NCI-H146 treated with DMSO at 0.1 percent for 48 hours (cell line): Measurements from ENCODE around the gene SHC2.

Experiments used
- DNase-seq: peaks from one replicate; lab custom pipeline; 2025; ENCODE audit not compliant: unreplicated experiment; lab: John Stamatoyannopoulos, UW

Gene SHC2

DNA sequence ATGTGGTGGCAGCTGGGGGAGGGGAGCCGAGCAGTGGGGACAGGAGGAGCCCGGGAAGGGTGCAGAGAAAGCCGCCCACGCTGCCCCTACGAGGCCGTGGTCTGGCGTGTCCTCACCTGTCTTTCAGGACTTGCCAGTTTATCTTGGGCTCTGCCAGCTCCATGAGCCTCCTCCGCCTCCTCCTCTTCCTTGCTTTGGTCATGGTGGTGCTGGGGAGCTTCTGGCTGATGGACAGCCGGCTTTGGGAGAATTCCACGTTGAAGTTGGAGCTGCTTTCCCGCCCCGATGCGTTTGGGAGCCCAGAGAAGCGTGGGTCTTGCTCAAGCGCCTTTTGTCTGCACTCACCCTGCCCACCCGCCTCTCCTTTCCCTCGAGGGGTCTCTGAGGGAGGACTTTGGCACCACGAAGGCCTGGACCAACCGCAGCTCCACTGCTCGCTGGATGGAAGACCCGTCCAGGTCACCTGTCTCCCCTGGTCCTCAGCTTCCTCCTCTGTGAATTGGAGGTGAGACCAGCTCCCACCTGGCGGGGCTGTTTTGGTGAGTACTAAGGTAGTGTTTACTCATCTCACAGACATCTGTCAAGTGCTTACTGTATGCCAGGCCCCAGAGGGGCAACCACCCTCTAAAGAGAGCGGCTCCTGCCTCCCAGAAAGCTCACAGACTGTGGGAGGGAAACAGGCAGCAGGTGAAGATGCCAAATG lies 86.5 kb downstream of the SHC2 start:
- DNase-seq = no peak

DNA sequence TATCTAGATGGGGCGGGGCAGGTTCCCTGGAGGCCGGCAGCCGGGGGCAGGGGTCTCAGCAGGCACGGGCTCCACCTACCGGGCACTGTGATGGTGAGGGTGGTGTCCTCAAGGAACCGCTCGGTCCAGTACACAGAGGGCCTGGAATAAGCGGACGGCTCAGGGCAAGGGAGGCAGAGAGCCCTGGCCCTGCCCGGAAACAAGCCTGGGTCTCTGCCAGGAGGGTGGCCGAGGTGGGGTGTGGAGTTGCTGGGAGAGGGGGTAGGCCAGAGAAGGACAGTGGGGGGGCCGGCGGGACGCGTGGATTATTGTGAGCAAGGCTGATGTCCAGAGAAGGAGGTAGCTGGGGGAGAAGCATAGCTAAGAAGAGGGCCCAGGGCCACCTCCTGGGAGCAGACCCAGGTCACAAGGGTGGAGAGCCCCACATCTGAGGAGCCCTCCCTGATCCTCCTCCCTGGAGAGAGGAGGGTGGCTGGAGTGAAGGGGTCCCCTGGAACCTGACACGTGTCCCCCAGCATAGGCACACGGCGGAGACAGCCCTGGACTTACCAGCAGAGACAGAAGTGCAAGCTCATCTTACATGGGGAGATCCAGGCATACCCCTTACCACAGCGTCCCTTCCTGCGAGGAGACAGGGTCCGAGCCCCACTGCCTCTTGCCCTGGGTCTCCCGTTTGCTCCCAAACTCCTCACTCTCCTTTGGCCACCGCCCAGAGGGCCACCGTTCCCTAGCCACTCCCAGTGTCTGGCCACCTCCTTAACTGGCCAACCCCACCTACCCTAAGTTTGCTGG lies 87.2 kb downstream of the SHC2 start:
- no peak for DNase-seq

DNA sequence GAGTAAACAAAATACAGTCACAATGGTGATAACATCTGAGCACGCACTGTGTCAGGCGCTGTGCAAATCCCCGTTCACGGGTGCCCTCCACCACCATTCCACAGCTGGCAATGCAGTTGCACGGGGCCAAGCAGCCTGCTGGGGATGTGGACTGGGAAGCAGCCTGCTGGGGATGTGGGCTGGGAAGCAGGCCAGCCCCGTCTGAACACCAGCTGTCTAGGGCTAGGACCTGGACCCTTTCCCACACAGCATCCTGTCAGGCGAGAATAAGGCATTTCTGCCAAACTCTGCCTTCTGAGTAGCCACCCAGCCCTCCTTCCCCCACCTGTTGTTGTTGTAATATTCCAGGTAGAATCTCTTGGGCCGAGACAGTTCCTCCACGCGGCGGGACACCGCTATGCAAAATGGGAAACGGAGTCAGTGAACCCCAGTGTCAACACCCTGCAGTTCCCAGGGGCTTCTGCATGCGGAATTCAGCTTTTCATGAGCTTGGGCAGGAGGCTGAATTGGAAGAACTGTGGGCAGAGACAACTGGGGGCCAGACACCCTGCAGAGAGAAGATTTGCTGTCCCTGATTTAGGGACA lies 88.4 kb downstream of the SHC2 start:
- no peak for DNase-seq

DNA sequence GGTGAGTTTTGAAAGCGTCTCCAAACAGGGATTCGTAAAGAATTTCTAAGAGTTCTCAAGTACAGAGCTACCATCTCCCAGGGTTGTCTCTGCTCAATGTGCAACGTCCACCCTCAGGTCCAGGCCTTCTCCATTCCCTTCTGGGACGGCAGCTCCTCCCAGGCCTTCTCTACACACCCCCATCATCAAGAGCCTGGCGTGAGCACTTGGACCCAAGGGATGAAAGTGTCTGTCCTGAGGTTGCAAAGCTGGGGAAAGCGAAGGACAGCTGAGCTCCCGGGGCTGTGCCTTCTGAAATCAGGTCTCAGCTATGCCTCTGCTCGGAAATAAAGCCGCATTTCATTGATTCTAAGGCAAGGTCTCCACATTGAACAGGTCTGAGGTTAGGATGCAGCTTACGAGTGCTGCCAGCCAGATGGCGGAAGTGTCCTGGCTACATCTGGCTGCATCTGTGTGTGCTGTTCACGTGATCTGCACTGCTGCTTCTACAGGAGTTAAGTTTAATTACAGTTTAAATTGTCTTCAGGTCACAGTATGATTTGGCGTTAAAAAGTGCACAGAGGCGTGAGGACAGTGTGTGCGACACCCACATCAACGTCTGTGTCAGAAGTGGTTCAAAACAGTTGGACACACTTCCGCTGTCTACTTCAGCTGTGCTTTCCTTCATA lies 89.2 kb downstream of the SHC2 start:
- no peak for DNase-seq

GRCh38 chr19:370641-371330 lies 90.0 kb downstream of the SHC2 start:
- DNase-seq = no peak

DNA sequence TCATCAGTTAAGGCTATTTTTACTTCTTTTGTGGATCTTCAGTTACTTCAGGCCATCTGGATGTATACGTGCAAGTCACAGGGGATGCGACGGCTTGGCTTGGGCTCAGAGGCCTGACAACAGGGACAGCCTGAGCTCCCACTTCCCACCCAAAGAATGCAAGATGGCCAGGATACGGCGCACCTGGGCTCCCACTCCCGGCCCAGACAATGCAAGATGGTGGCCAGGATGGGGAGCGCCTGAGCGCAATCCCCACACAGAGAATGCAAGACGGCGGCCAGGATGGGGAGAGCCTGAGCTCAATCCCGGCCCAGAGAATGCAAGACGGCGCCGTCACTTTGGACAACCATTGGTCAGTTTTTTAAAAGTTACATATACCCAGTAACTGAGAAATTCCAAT lies 91.0 kb downstream of the SHC2 start:
- DNase-seq = no peak

- DNase-seq = no peak
Measured at GRCh38 chr19:369256-369655, 91.6 kb downstream of the SHC2 start.

- no peak for DNase-seq
Measured at GRCh38 chr19:368630-369024, 92.2 kb downstream of the SHC2 start.

DNA sequence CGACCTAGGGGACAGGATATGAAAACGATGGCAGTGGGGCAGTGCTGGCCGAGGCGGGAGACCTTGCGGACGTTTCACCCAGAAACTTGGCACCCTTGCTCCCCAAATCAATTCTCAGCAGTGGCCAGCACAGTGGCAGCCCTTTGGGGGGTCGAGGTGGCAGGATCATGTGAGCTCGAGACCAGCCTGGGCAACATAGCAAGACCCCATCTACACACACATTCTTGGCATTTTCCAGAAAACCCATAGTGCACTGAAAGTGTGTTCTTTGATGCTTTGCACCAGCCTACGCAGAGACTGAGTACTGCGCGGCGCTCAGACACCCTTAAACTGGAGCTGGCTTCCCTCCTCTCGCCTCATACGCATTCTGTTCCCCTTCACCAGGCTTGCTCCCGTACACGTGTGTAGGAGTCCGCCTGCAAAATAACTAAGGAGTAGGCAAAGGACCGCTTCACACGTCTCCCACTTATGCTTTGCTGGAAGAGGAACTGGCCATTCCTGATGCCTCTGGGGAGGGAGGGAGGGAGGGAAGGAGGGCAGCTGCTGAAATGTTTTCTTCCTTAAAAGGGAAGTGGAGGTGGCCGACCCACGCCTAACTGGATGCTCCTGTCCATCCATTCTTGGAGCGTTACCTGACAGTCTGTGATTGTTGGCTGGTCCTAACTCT lies 92.7 kb downstream of the SHC2 start:
- DNase-seq = no peak

DNA sequence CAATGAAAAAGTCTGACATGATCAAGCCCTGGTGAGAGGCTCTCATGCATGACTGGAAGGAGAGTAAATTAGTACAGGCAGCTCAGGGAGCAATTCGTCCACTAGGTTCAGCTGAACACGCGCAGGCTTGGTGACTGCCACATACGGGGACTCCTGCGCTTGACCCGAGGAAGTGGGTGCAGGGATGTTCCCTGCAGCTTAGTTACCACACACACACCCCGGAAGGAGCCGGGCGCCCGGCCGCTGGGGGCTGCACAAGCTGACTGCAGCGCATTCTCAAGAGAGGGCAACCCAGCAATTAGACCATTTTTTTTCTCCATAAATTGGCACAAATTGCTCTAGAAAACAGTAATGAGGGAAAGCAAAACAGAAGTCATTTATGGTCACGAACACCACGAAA lies 93.3 kb downstream of the SHC2 start:
- no peak for DNase-seq

- no peak for DNase-seq
Measured at GRCh38 chr19:366951-367350, 93.9 kb downstream of the SHC2 start.
